HepG2 (cell line): ENCODE results near the gene LRRC53. TPM values are rescaled to one million over a fixed set of nuclear protein-coding genes. Genes with fewer than 3 reads are reported as not detected.

Experiments used
- HNF1A ChIP-seq, 2 experiments: sonication (generic) in 1 of 2; formaldehyde crosslinking in 1 of 2; IDR thresholded peaks; 2 replicates each; pipeline versions ENCODE4 v1.4.0 to v1.6.1; 2016 to 2020; ENCODE audit warnings: borderline replicate concordance in 1 of 2, low read depth in 1 of 2, mild to moderate bottlenecking in 1 of 2, missing genetic modification reagents in 1 of 2
- RAD51 ChIP-seq: fragments of 450-650 bp; IDR thresholded peaks from 2 replicates; pipeline ENCODE4 v1.6.1; 2016; ENCODE audit warnings: borderline replicate concordance
- REST ChIP-seq, 2 experiments: IDR thresholded peaks; 2 replicates each; pipeline ENCODE4 v1.6.1; 2011 to 2012; ENCODE audit warnings: low read length in 2 of 2, borderline replicate concordance in 1 of 2, low read depth in 1 of 2, mild to moderate bottlenecking in 1 of 2, moderate library complexity in 1 of 2
- SMC3 ChIP-seq: IDR thresholded peaks from 2 replicates; pipeline ENCODE4 v1.6.1; 2011; ENCODE audit warnings: low read length, improper control_type of control experiment
- ZNF609 ChIP-seq: sonication (generic); formaldehyde crosslinking; IDR thresholded peaks from 2 replicates; pipeline ENCODE4 v1.4.0; 2020; ENCODE audit warnings: mild to moderate bottlenecking, missing genetic modification reagents, borderline replicate concordance
- ZNF672 ChIP-seq: sonication (generic); formaldehyde crosslinking; IDR thresholded peaks from 2 replicates; pipeline ENCODE4 v1.8.1; 2022; ENCODE audit warnings: missing genetic modification reagents
- ZNF850 ChIP-seq: sonication (generic); formaldehyde crosslinking; conservative IDR thresholded peaks from 2 replicates; pipeline ENCODE4 v1.9.0; 2021; ENCODE audit warnings: mild to moderate bottlenecking, missing genetic modification reagents
- polyA plus RNA-seq, 8 experiments: library from polyadenylated mRNA; depleted of rRNA in 3 of 8; stranded (reverse) in 7 of 8; unstranded in 1 of 8; fragments of >200 nt; fragmentation: Illumina TruSeq in 4 of 8; extraction: Trizol in 4 of 8; gene quantifications; 2 replicates each; pipeline versions ENCODE4 v1.2.1 to v1.2.3, GENCODE V29; 2011 to 2016; ENCODE audit warnings: low read depth in 4 of 8, missing spikeins in 1 of 8, mixed read lengths in 1 of 8; ENCODE audit not compliant: insufficient read depth in 1 of 8
- total RNA-seq, 5 experiments: library from RNA; depleted of rRNA; stranded (reverse); fragments of >200 nt; fragmentation: Illumina TruSeq; extraction: Trizol; gene quantifications; 2 replicates each; pipeline ENCODE4 v1.2.3, GENCODE V29; 2016; ENCODE audit warnings: low read depth in 1 of 5

The LRRC53 gene
- total and polyA plus RNA-seq, 2 of the 13 experiments (the other 11 are each of a cell fraction or from before 2014, with no cell fraction given): not detected

- peak in 1 of 2 experiments; percentile 71 for TF ChIP-seq REST (IDR thresholded peaks at IDR 0.05; ENCODE audit: borderline replicate concordance in 1 of 2, low read depth in 1 of 2, low read length in 2 of 2)
- TF ChIP-seq ZNF672: no peak
- no peak for TF ChIP-seq RAD51
- peak; percentile 54; the same call in 1 of the 2 replicates for TF ChIP-seq SMC3
- no peak for TF ChIP-seq ZNF609 (CRISPR knock-in tag)
- no peak for TF ChIP-seq HNF1A (IDR thresholded peaks at IDR 0.05; ENCODE audit: low read depth)
- no peak for TF ChIP-seq HNF1A (CRISPR knock-in tag; IDR thresholded peaks at IDR 0.05; ENCODE audit: borderline replicate concordance)
- TF ChIP-seq ZNF850: no peak
Measured at GRCh38 chr1:74504125-74504932, 8.1 kb downstream of the LRRC53 start (continued).
